ACHN (cell line): Measurements from ENCODE around the gene MROH2A.

Source experiments
- DNase-seq: peaks from one replicate; pipeline ENCODE4 v3.0.0-alpha.2; 2015
- in situ Hi-C: cut with HindIII; loops from 2 replicates; pipeline ENCODE4 v1.10.0; 2017; ENCODE audit warnings: low sequenced_read_pairs, low pct_ligation_motif_present, low pct_unique_long_range_greater_than_20kb

The MROH2A gene

DNA sequence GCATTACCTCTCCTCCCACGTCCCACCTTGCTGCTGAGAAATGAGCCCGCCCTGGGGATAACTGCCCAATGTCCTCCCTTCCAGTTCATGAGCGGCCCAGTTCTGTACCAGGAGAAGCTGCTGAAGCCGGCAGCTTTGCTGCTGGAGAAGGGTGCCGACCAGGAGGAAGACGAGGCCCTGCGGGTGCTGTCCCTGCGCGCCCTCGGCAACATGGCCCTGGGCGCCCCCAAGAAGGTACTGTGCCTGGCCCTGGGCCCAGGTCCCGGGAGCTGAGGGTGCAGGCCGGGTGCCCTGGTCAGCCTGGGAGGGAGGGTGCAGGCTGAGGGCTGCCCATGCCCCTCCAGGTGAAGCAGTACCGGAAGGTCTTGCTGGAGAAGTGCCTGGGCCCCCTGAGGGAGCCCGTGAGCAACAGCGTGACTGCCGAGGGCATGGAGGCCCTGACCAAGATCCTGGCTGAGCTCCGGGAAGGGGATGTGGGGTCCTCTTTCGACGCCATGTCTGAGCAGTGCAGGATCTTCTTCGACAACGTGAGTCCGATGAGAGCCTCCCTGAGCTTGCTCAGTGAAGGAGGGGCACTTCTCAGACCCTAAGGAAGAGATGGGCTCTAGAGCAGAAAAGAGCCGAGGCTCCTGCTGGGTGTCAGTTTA, 50.5 kb downstream of the MROH2A start:
- no peak for DNase-seq
- in situ Hi-C loops: no loop called here

GRCh38 chr2:233829193-233830110, 51.3 kb downstream of the MROH2A start:
- in situ Hi-C loops: no loop called here
- DNase-seq: no peak

- in situ Hi-C loops: no loop called here
- DNase-seq: no peak
These were observed 52.1 kb downstream of the MROH2A start for GRCh38 chr2:233830111-233830802.

- DNase-seq: no peak
- in situ Hi-C loops: no loop called here
These were observed 53.0 kb downstream of the MROH2A start for GRCh38 chr2:233831011-233831721.

- in situ Hi-C loops: no loop called here
- DNase-seq: no peak
These were observed 53.7 kb downstream of the MROH2A start for GRCh38 chr2:233831861-233832260.

- DNase-seq: no peak
- in situ Hi-C loops: no loop called here
These were observed 54.3 kb downstream of the MROH2A start for GRCh38 chr2:233832414-233832813.

DNA sequence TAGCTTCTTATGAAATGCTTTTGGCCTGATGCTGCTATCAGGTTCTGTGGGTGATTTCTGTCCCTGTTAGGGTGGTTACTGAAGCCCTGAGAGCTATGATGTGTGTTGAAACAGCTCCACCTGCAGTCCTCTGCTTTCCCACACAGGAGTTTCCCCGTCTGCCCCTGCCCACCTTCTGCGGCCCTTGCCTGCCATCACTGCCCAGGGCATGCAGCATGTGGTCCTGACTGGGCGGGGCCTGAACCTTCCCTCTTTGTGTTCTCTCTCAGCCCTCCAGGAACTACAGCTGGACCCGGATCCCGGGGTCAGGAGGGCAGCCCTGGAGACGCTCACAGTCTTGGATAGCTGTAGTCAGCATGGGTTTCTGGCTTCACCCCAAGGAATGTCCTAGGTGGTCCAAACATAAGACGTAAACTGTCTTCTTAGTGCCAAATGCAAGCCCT, 54.8 kb downstream of the MROH2A start:
- in situ Hi-C loops: no loop called here
- DNase-seq: peak; percentile 74

DNA sequence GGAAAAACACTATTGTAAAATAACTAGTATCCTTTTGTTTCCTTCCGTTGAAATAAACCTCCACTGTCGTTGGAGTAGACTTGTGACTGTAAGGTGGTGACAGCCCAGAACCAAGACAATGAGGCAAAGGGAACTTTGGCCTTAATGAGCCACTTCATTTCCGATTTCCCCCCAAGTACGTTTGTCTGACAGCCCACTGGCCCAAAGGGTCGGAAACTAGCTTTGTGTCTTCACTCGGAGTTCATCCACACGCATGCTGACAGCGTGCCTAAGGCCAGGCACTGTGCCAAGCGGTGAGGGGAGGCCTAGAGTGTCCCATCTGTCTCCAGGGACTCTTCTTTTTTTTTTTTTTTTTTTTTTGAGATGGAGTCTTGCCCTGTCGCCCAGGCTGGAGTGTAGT, 55.2 kb downstream of the MROH2A start:
- no peak for DNase-seq
- in situ Hi-C loops: no loop called here

DNA sequence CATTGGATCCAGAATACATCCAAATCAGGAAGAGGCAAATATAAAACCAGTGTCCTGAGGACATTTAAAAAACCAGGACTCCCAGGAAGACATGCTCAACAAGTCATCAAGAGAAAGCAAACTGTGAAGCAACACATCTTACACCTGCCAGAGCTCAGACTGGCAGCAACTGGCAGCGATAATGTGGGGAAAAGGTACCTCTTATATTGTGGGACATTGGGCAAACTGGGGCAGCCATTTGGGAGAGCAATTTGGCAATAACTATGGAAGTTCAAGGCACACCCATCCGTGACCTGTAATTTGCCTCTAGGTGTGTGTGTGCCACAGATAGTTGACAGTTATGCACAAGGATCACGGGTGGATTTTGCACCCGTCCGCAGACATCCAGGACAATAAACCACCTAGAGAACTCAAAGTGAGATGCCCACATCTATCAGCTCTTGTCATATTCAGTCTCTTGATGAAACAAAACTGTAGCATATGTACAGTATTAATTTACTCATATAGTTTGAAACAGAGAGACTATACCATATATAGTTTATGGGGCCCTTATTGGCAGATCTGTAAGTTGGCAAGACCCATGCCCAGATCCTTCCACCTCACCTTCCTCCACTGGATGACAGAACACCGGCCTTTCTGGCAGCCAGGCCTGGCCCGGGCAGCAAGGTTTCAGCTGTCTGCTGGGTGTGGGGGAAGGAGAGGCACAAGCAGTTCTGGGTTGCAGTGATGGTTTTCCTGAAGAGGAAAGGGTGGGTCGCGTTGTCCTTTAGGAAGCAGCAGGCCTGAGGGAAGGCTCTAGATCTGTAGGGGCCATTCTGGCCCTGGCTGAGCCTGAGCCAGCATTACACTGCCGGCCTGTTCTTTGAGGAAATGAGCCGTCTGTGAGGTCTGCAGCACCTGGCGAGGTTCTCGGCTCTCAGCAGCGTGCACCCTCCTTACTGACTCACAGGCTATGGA, 57.4 kb downstream of the MROH2A start:
- no peak for DNase-seq
- in situ Hi-C loops: no loop called here

DNA sequence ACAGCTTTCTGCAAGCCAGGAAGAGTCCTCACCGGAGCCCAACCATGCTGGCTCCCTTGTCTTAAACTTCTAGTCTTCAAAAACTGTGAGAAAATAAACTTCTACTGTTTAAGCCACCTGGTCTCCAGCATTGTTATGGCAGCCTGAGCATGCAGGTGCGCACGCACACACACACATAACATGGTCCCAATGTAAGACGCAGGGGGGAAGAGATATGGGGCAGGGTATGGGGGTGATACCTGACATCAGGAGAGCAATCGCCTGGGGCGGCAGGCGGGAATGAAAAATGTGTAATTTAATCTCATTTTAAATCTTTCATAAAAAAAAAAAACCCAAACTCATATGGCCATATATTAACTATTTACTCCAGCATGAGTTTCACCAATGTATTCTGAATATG, 58.2 kb downstream of the MROH2A start:
- DNase-seq: no peak
- in situ Hi-C loops: no loop called here

- in situ Hi-C loops: no loop called here
- no peak for DNase-seq
These were observed 59.6 kb downstream of the MROH2A start for GRCh38 chr2:233837694-233838229.

DNA sequence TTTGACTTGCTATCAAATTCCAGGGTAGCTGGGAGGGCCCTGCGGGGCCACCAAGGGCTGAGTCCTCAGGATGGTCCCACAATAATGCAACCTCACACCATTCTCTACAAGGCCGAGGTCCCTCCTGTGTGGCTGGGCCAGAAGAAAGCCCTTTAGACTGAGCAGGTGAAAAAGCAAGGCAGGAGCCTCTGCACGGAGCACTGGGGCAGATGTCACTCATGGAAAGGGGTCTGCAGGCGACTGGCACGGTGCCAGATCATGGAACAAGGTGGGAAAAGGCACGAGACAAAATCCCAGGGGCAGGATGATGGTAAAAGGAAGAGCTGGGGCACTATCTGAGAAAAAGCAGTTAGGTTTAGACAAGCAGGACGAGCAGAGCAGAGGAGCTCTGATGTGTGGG, 60.1 kb downstream of the MROH2A start:
- no peak for DNase-seq
- in situ Hi-C loops: no loop called here

GRCh38 chr2:233838726-233839446, 60.8 kb downstream of the MROH2A start:
- in situ Hi-C loops: no loop called here
- DNase-seq: no peak

- in situ Hi-C loops: no loop called here
- no peak for DNase-seq
These were observed 61.3 kb downstream of the MROH2A start for GRCh38 chr2:233839447-233839820.

DNA sequence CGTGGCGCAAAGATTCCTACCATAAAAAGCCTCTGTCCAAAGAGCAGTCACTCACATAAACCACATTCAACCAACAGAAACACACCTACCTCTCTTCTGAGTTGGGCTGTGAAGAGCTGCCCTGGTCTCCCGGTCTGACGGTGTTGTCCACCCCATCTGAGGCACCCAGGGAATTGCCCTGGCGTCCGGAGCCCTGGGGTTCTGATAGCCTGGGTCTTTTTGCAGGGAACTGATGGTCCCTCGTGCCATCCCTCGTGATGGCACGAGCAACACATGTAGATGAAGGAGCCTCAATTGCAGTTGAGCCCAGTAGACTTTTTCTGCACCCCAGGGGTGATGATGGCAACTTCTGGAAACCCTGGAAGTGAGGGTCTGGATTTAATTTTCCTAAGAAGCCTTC, 62.4 kb downstream of the MROH2A start:
- in situ Hi-C loops: no loop called here

DNA sequence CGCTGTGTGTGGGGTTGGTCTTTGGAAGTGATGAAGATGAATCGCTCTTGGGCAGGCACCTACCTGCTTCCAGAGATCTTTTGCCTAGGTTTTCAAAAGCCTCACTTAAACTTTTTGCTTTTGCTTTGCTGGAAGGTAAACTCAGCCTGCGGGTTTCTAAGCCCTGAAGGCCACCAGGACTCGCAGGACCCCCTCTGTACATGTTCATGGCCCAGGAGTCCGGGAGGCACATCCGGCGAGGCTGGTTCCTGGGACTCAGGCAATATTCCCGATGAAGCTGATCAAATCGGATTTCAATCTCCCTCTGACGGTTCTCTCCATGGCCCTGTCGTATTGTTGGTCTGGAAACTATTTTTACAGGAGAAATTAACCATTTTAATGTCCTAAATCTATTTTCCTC, 63.1 kb downstream of the MROH2A start:
- DNase-seq: no peak
- in situ Hi-C loops: no loop called here

More for the DNA sequence above, 62.4 kb downstream of the MROH2A start:
- DNase-seq: no peak
